ENCODE data around the gene ZNF18.

GRCh38 chr17:11979795-11980194 lies 17.5 kb downstream of the ZNF18 start:
- TF ChIP-seq BHLHE40 (IDR thresholded peaks at IDR 0.05; ENCODE audit: low read depth, low read length): no peak
- TF ChIP-seq RCOR1 (IDR thresholded peaks at IDR 0.05; ENCODE audit: insufficient replicate concordance, low read length): no peak
- TF ChIP-seq, protein P1, sequence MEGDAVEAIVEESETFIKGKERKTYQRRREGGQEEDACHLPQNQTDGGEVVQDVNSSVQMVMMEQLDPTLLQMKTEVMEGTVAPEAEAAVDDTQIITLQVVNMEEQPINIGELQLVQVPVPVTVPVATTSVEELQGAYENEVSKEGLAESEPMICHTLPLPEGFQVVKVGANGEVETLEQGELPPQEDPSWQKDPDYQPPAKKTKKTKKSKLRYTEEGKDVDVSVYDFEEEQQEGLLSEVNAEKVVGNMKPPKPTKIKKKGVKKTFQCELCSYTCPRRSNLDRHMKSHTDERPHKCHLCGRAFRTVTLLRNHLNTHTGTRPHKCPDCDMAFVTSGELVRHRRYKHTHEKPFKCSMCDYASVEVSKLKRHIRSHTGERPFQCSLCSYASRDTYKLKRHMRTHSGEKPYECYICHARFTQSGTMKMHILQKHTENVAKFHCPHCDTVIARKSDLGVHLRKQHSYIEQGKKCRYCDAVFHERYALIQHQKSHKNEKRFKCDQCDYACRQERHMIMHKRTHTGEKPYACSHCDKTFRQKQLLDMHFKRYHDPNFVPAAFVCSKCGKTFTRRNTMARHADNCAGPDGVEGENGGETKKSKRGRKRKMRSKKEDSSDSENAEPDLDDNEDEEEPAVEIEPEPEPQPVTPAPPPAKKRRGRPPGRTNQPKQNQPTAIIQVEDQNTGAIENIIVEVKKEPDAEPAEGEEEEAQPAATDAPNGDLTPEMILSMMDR (conservative IDR thresholded peaks at IDR 0.05; ENCODE audit: low read depth, low read length): no peak
- TF ChIP-seq RFX5 (IDR thresholded peaks at IDR 0.05; ENCODE audit: low read depth, low read length): no peak
- TF ChIP-seq RAD21 (IDR thresholded peaks at IDR 0.05; ENCODE audit: low read length): no peak
- no peak for TF ChIP-seq SMC3 (IDR thresholded peaks at IDR 0.05; ENCODE audit: low read depth, low read length)
- TF ChIP-seq MXI1 (IDR thresholded peaks at IDR 0.05; ENCODE audit: borderline replicate concordance, low read depth, low read length): no peak
- TF ChIP-seq POLR2A (IDR thresholded peaks at IDR 0.05; ENCODE audit: low read depth, low read length): no peak
- TF ChIP-seq, protein P2, sequence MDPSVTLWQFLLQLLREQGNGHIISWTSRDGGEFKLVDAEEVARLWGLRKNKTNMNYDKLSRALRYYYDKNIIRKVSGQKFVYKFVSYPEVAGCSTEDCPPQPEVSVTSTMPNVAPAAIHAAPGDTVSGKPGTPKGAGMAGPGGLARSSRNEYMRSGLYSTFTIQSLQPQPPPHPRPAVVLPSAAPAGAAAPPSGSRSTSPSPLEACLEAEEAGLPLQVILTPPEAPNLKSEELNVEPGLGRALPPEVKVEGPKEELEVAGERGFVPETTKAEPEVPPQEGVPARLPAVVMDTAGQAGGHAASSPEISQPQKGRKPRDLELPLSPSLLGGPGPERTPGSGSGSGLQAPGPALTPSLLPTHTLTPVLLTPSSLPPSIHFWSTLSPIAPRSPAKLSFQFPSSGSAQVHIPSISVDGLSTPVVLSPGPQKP (IDR thresholded peaks at IDR 0.05; ENCODE audit: borderline replicate concordance, low read depth, low read length): no peak
- no peak for TF ChIP-seq USF2 (IDR thresholded peaks at IDR 0.05; ENCODE audit: low read depth, low read length)
- TF ChIP-seq MAZ (IDR thresholded peaks at IDR 0.05; ENCODE audit: borderline replicate concordance, low read depth, low read length): no peak

Data from IMR-90 (cell line).